HG03045 (cell line): ENCODE measurements around the gene AOC2.
"Not testable (repeated sequence)": the region's sequence is repeated elsewhere in the genome, so short reads cannot be mapped to it uniquely, and the experiment has no call there.

Experiments
- ATAC-seq: cut with Tn5 transposase; IDR thresholded peaks from one replicate; pipeline ENCODE4 v1.9.1; 2021; ENCODE audit warnings: mild to moderate bottlenecking, moderate library complexity; ENCODE audit not compliant: unreplicated experiment

The AOC2 gene

GRCh38 chr17:42879596-42879985, 35.2 kb downstream of the AOC2 start:
- ATAC-seq: no peak

GRCh38 chr17:42880776-42881310, 36.5 kb downstream of the AOC2 start:
- no peak for ATAC-seq

GRCh38 chr17:42881706-42882105, 37.3 kb downstream of the AOC2 start:
- ATAC-seq: not testable (repeated sequence)

GRCh38 chr17:42882166-42882565, 37.8 kb downstream of the AOC2 start:
- no peak for ATAC-seq

GRCh38 chr17:42883802-42884558, 39.6 kb downstream of the AOC2 start:
- ATAC-seq: no peak

GRCh38 chr17:42885806-42886205, 41.4 kb downstream of the AOC2 start:
- ATAC-seq: not testable (repeated sequence)

GRCh38 chr17:42886283-42887176, 42.1 kb downstream of the AOC2 start:
- no peak for ATAC-seq

GRCh38 chr17:42889809-42890208, 45.4 kb downstream of the AOC2 start:
- ATAC-seq: no peak

- no peak for ATAC-seq
Observed at GRCh38 chr17:42891539-42892152, 47.3 kb downstream of the AOC2 start.

- no peak for ATAC-seq
Observed at GRCh38 chr17:42893359-42893758, 49.0 kb downstream of the AOC2 start.

- no peak for ATAC-seq
Observed at GRCh38 chr17:42894283-42895184, 50.2 kb downstream of the AOC2 start.

GRCh38 chr17:42895185-42895555, 50.8 kb downstream of the AOC2 start:
- ATAC-seq: no peak

- ATAC-seq: no peak
Observed at GRCh38 chr17:42898147-42898811, 53.9 kb downstream of the AOC2 start.

GRCh38 chr17:42899981-42900380, 55.6 kb downstream of the AOC2 start:
- ATAC-seq: not testable (repeated sequence)
